ENCODE results near the gene PTPMT1. TPM values are rescaled to one million over a fixed set of nuclear protein-coding genes. Genes with fewer than 3 reads are reported as not detected.

PTPMT1 gene
- total RNA-seq, result 10 to 100 TPM; 67.7 to 92.3 (median 78.7) TPM

- Histone ChIP-seq H3K27me3 (no peaks in the 10 kb centered on the region), H3K4me3 (peak within 1 kb of the TSS; percentile 66 to 96 (median 79)), H3K9me3 (no peaks in the 10 kb centered on the region), H3K36me3 (peaks cover 0 to 26% (median 0%) of the 10 kb centered on the region in 3 donors), H3K4me1 (peaks cover 4 to 25% (median 8%) of the 10 kb centered on the region in 3 donors), H3K27ac (peak within 1 kb of the TSS; percentile 85 to 90 (median 88))
- intact Hi-C loops (cut with DNase I), result no loop called here
- DNase-seq, result no peak
- 0% methylated on average over 32 of the region's 86 CpGs; no CpG with 5 or more reads in 1 of the 2 donors for WGBS, 2 donors
- TF ChIP-seq POLR2A (IDR thresholded peaks at IDR 0.05) (peak in 2 of 4 donors; percentile 64 to 68), CTCF (IDR thresholded peaks at IDR 0.05) (no peak)
These were observed at the start of gene PTPMT1 for GRCh38 chr11:47565340-47566148. Gene PTPMT1 (plus strand): TSS chr11:47565599. CDS start chr11:47565623, 24 bp downstream.

- Histone ChIP-seq H3K9me3 (no peaks in the 10 kb centered on the region), H3K27me3 (no peaks in the 10 kb centered on the region), H3K4me1 (peaks cover 14 to 100% (median 55%) of the 10 kb centered on the region in 3 donors), H3K36me3 (no peaks in the 10 kb centered on the region), H3K4me3 (no peak overlapping the region), H3K27ac (peak overlapping the region in 1 of 4 donors; percentile 57)
- TF ChIP-seq POLR2A (IDR thresholded peaks at IDR 0.05), result no peak
- no peak for TF ChIP-seq CTCF (IDR thresholded peaks at IDR 0.05)
- DNase-seq, result no peak
- intact Hi-C loops (cut with DNase I), result no loop called here
- 60 to 74% methylated on average over 3 of the region's 3 CpGs for WGBS, 2 donors
These were observed 49.2 kb upstream of the PTPMT1 start for GRCh38 chr11:47516155-47516554.

- WGBS, 2 donors, result 75 to 81% methylated on average over 10 of the region's 10 CpGs
- intact Hi-C loops (cut with DNase I), result no loop called here
- TF ChIP-seq CTCF (IDR thresholded peaks at IDR 0.05) (no peak), POLR2A (IDR thresholded peaks at IDR 0.05) (no peak)
- Histone ChIP-seq H3K9me3 (no peaks in the 10 kb centered on the region), H3K4me1 (peaks cover 14 to 100% (median 53%) of the 10 kb centered on the region in 3 donors), H3K4me3 (no peak overlapping the region), H3K27me3 (no peaks in the 10 kb centered on the region), H3K27ac (peak overlapping the region in 1 of 4 donors; percentile 57), H3K36me3 (no peaks in the 10 kb centered on the region)
- DNase-seq, result no peak
These were observed 48.2 kb upstream of the PTPMT1 start for GRCh38 chr11:47516984-47517853.

- DNase-seq, result no peak
- WGBS, 2 donors, result 43 to 56% methylated on average over 3 of the region's 3 CpGs
- Histone ChIP-seq H3K27me3 (no peaks in the 10 kb centered on the region), H3K4me3 (no peak overlapping the region), H3K4me1 (peaks cover 20 to 100% (median 65%) of the 10 kb centered on the region in 3 donors), H3K27ac (peak overlapping the region in 1 of 4 donors; percentile 38), H3K9me3 (no peaks in the 10 kb centered on the region), H3K36me3 (no peaks in the 10 kb centered on the region)
- TF ChIP-seq POLR2A (IDR thresholded peaks at IDR 0.05), result no peak
- TF ChIP-seq CTCF (IDR thresholded peaks at IDR 0.05), result no peak
- intact Hi-C loops (cut with DNase I), result no loop called here
These were observed 47.0 kb upstream of the PTPMT1 start for GRCh38 chr11:47518212-47518964.
